Right lobe of liver (tissue), 4 donors: ENCODE data around the gene RCOR3.

Experiments
- POLR2A ChIP-seq: fragments of 450-650 bp; IDR thresholded peaks from one replicate; pipeline ENCODE4 v1.6.1; 2017; ENCODE audit warnings: antibody characterized with exemption, mild to moderate bottlenecking
- TF ChIP-seq, protein P1 (sequence below), 4 donors: fragments of 200-600 bp in 3 of 4; fragments of 450-650 bp in 1 of 4; IDR thresholded peaks; one replicate each; pipeline versions ENCODE4 v1.5.1 to v1.8.0; 2016 to 2022; ENCODE audit warnings: antibody characterized with exemption in 4 of 4, mild to moderate bottlenecking in 2 of 4
- donor health status: DM: no; HTN: no; CAD: no.
- donor health status: DM: no; HTN: no; CAD: no.
- donor health status: DM: no; HTN: yes; CAD: no.

- TF ChIP-seq, protein P1, sequence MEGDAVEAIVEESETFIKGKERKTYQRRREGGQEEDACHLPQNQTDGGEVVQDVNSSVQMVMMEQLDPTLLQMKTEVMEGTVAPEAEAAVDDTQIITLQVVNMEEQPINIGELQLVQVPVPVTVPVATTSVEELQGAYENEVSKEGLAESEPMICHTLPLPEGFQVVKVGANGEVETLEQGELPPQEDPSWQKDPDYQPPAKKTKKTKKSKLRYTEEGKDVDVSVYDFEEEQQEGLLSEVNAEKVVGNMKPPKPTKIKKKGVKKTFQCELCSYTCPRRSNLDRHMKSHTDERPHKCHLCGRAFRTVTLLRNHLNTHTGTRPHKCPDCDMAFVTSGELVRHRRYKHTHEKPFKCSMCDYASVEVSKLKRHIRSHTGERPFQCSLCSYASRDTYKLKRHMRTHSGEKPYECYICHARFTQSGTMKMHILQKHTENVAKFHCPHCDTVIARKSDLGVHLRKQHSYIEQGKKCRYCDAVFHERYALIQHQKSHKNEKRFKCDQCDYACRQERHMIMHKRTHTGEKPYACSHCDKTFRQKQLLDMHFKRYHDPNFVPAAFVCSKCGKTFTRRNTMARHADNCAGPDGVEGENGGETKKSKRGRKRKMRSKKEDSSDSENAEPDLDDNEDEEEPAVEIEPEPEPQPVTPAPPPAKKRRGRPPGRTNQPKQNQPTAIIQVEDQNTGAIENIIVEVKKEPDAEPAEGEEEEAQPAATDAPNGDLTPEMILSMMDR (IDR thresholded peaks at IDR 0.05): no peak
- no peak for TF ChIP-seq POLR2A
Measured at GRCh38 chr1:211348547-211348946, 89.4 kb downstream of the RCOR3 start.
